HEK293 (cell line): ENCODE measurements around the gene FBXO10.
"Not testable (repeated sequence)": the region's sequence is repeated elsewhere in the genome, so short reads cannot be mapped to it uniquely, and the experiment has no call there.

Source experiments
- CTCF ChIA-PET: fragments of 350-600 bp; formaldehyde crosslinking; extraction: SDS; loops from one replicate; lab custom pipeline; 2021; ENCODE audit warnings: antibody characterized with exemption; lab: Yijun Ruan, JAX
- POLR2A ChIA-PET: fragments of 300-600 bp; formaldehyde crosslinking; extraction: SDS; loops from one replicate; lab custom pipeline; 2020; ENCODE audit warnings: antibody characterized with exemption, inconsistent platforms; lab: Yijun Ruan, JAX
- H3K27ac ChIP-seq: fragments of 200-500 bp; sonication (Bioruptor generic); 2 replicates; pipeline ENCODE4 v1.5.1; 2014; ENCODE audit warnings: low read depth, low read length, control low read depth, inconsistent platforms; ENCODE audit errors: extremely low read depth
- H3K36me3 ChIP-seq, 2 experiments: fragments of 200-500 bp in 1 of 2; sonication (Bioruptor generic) in 1 of 2; 1 replicate in 1 of 2; 2 replicates in 1 of 2; pipeline ENCODE4 v1.5.1; 2014 to 2017; ENCODE audit warnings: inconsistent platforms in 2 of 2, low read length in 2 of 2; ENCODE audit not compliant: control insufficient read depth in 2 of 2, insufficient read depth in 1 of 2
- H3K4me1 ChIP-seq: fragments of 200-500 bp; sonication (Bioruptor generic); 2 replicates; pipeline ENCODE4 v1.5.1; 2014; ENCODE audit warnings: mild to moderate bottlenecking, low read length, inconsistent platforms; ENCODE audit not compliant: control insufficient read depth, insufficient read depth
- H3K4me3 ChIP-seq: 2 replicates; pipeline ENCODE4 v1.5.1; 2011; ENCODE audit warnings: low read depth, mild to moderate bottlenecking, control low read depth, low read length, moderate library complexity
- H3K9me3 ChIP-seq: fragments of 200-500 bp; sonication (Bioruptor generic); 2 replicates; pipeline ENCODE4 v1.5.1; 2014; ENCODE audit warnings: low read depth, low read length, inconsistent platforms; ENCODE audit not compliant: control insufficient read depth, insufficient read depth
- REST ChIP-seq: fragments of 450-650 bp; formaldehyde crosslinking; IDR thresholded peaks from 2 replicates; pipeline ENCODE4 v1.5.1; 2016; ENCODE audit warnings: missing biosample characterization, missing genetic modification characterization
- ZBTB11 ChIP-seq: fragments of 450-650 bp; formaldehyde crosslinking; conservative IDR thresholded peaks from 2 replicates; pipeline ENCODE4 v1.5.1; 2016; ENCODE audit warnings: low read depth, missing biosample characterization, missing genetic modification characterization
- ZBTB21 ChIP-seq: fragments of 450-650 bp; formaldehyde crosslinking; IDR thresholded peaks from 2 replicates; pipeline ENCODE4 v1.5.1; 2017; ENCODE audit warnings: missing biosample characterization, missing genetic modification characterization
- ZBTB8A ChIP-seq: fragments of 450-650 bp; formaldehyde crosslinking; IDR thresholded peaks from 2 replicates; pipeline ENCODE4 v1.5.1; 2016; ENCODE audit warnings: missing biosample characterization, missing genetic modification characterization
- ZFP37 ChIP-seq: fragments of 450-650 bp; formaldehyde crosslinking; IDR thresholded peaks from 2 replicates; pipeline ENCODE4 v1.5.1; 2016; ENCODE audit warnings: missing biosample characterization, missing genetic modification characterization
- ZNF140 ChIP-seq: fragments of 450-650 bp; formaldehyde crosslinking; IDR thresholded peaks from 2 replicates; pipeline ENCODE4 v1.5.1; 2016; ENCODE audit warnings: missing biosample characterization, missing genetic modification characterization
- ZNF19 ChIP-seq: fragments of 450-650 bp; formaldehyde crosslinking; IDR thresholded peaks from 2 replicates; pipeline ENCODE4; 2016; ENCODE audit warnings: missing biosample characterization, missing genetic modification characterization, low read depth
- ZNF266 ChIP-seq: fragments of 450-650 bp; formaldehyde crosslinking; IDR thresholded peaks from 2 replicates; pipeline ENCODE4 v1.5.1; 2016; ENCODE audit warnings: missing biosample characterization, missing genetic modification characterization, low read depth
- ZNF394 ChIP-seq: fragments of 450-650 bp; formaldehyde crosslinking; IDR thresholded peaks from 2 replicates; pipeline ENCODE4 v1.5.1; 2016; ENCODE audit warnings: missing biosample characterization, missing genetic modification characterization, mild to moderate bottlenecking, moderate library complexity, borderline replicate concordance
- ZNF426 ChIP-seq: fragments of 450-650 bp; formaldehyde crosslinking; IDR thresholded peaks from 2 replicates; pipeline ENCODE4 v1.5.1; 2017; ENCODE audit warnings: missing biosample characterization, missing genetic modification characterization, mild to moderate bottlenecking, inconsistent platforms, moderate library complexity
- ZNF433 ChIP-seq: fragments of 450-650 bp; formaldehyde crosslinking; IDR thresholded peaks from 2 replicates; pipeline ENCODE4 v1.5.1; 2016; ENCODE audit warnings: missing biosample characterization, missing genetic modification characterization, low read depth
- ZNF510 ChIP-seq: fragments of 450-650 bp; formaldehyde crosslinking; IDR thresholded peaks from 2 replicates; pipeline ENCODE4 v1.5.1; 2018; ENCODE audit warnings: mild to moderate bottlenecking, missing genetic modification characterization, missing biosample characterization; ENCODE audit not compliant: insufficient replicate concordance
- ZNF518A ChIP-seq: fragments of 450-650 bp; formaldehyde crosslinking; conservative IDR thresholded peaks from 2 replicates; pipeline ENCODE4 v1.5.1; 2016; ENCODE audit warnings: low read depth, missing biosample characterization, missing genetic modification characterization
- ZNF529 ChIP-seq: fragments of 450-650 bp; formaldehyde crosslinking; IDR thresholded peaks from 2 replicates; pipeline ENCODE4 v1.5.1; 2017; ENCODE audit warnings: missing genetic modification characterization, missing biosample characterization; ENCODE audit not compliant: insufficient replicate concordance
- ZNF555 ChIP-seq: fragments of 450-650 bp; formaldehyde crosslinking; conservative IDR thresholded peaks from 2 replicates; pipeline ENCODE4 v1.5.1; 2017; ENCODE audit warnings: missing biosample characterization, mild to moderate bottlenecking, missing genetic modification characterization, inconsistent platforms
- ZNF558 ChIP-seq: fragments of 450-650 bp; formaldehyde crosslinking; IDR thresholded peaks from 2 replicates; pipeline ENCODE4 v1.5.1; 2016; ENCODE audit warnings: missing biosample characterization, missing genetic modification characterization
- ZNF560 ChIP-seq: fragments of 450-650 bp; formaldehyde crosslinking; IDR thresholded peaks from 2 replicates; pipeline ENCODE4 v1.5.1; 2017; ENCODE audit warnings: missing biosample characterization, missing genetic modification characterization, borderline replicate concordance
- ZNF580 ChIP-seq: fragments of 450-650 bp; formaldehyde crosslinking; IDR thresholded peaks from 2 replicates; pipeline ENCODE4 v1.5.1; 2016; ENCODE audit warnings: missing biosample characterization, missing genetic modification characterization
- ZNF623 ChIP-seq: fragments of 450-650 bp; formaldehyde crosslinking; IDR thresholded peaks from 2 replicates; pipeline ENCODE4 v1.5.1; 2016; ENCODE audit warnings: missing biosample characterization, missing genetic modification characterization
- ZNF629 ChIP-seq: fragments of 450-650 bp; formaldehyde crosslinking; IDR thresholded peaks from 2 replicates; pipeline ENCODE4 v1.5.1; 2017; ENCODE audit warnings: missing biosample characterization, missing genetic modification characterization
- ZNF639 ChIP-seq: fragments of 450-650 bp; formaldehyde crosslinking; IDR thresholded peaks from 2 replicates; pipeline ENCODE4 v1.5.1; 2016; ENCODE audit warnings: missing biosample characterization, missing genetic modification characterization
- ZNF654 ChIP-seq: fragments of 450-650 bp; formaldehyde crosslinking; IDR thresholded peaks from 2 replicates; pipeline ENCODE4 v1.5.1; 2016; ENCODE audit warnings: low read depth, missing biosample characterization, missing genetic modification characterization
- ZNF664 ChIP-seq: fragments of 450-650 bp; formaldehyde crosslinking; IDR thresholded peaks from 2 replicates; pipeline ENCODE4 v1.5.1; 2016; ENCODE audit warnings: missing biosample characterization, missing genetic modification characterization

Gene FBXO10

GRCh38 chr9:37602061-37602460, 25.9 kb upstream of the FBXO10 start:
- CTCF ChIA-PET = interaction anchor here (1.3 kb wide), 1 partner anchor 8 kb away, joined by 3 read pairs; no protein-coding TSS in a partner anchor

More at GRCh38 chr9:37602061-37602460, 25.9 kb upstream of the FBXO10 start:
- H3K36me3 ChIP-seq, H3K27ac ChIP-seq, H3K9me3 ChIP-seq, H3K4me3 ChIP-seq, H3K4me1 ChIP-seq: not testable (repeated sequence)
- TF ChIP-seq ZNF664 = peak; percentile 73
- TF ChIP-seq ZNF266 (tag by site-specific recombination) = peak; percentile 65; the same call in 1 of the 2 replicates
- peak; percentile 96 for TF ChIP-seq ZNF394 (tag by site-specific recombination)
- TF ChIP-seq ZNF426 = peak; percentile 87
- TF ChIP-seq ZNF623 = peak; percentile 74
- peak; percentile 62 for TF ChIP-seq REST
- TF ChIP-seq ZNF639 = 0 out of 2 replicates have a peak, but pooled peaks have one; percentile 23
- TF ChIP-seq ZBTB21 (tag by site-specific recombination) = 0 out of 2 replicates have a peak, but pooled peaks have one; percentile 30
- peak; percentile 28; the same call in 1 of the 2 replicates for TF ChIP-seq ZNF19 (tag by site-specific recombination)
- TF ChIP-seq ZNF510 (tag by site-specific recombination) = peak; percentile 58
- TF ChIP-seq ZNF529 (tag by site-specific recombination) = peak; percentile 48
- TF ChIP-seq ZNF580 (tag by site-specific recombination) = 0 out of 2 replicates have a peak, but pooled peaks have one; percentile 25
- peak; percentile 82 for TF ChIP-seq ZNF555 (tag by site-specific recombination)
- peak; percentile 77 for TF ChIP-seq ZBTB8A (tag by site-specific recombination)
- TF ChIP-seq ZNF518A (tag by site-specific recombination) = peak; percentile 91
- peak; percentile 43; the same call in 1 of the 2 replicates for TF ChIP-seq ZNF629 (tag by site-specific recombination)
- TF ChIP-seq ZNF654 (tag by site-specific recombination) = peak; percentile 44
- TF ChIP-seq ZFP37 (tag by site-specific recombination) = 0 out of 2 replicates have a peak, but pooled peaks have one; percentile 43
- peak; percentile 90; the same call in 1 of the 2 replicates for TF ChIP-seq ZNF433 (tag by site-specific recombination)
- TF ChIP-seq ZNF558 = peak; percentile 66; the same call in 1 of the 2 replicates
- peak; percentile 80 for TF ChIP-seq ZNF140 (tag by site-specific recombination)
- TF ChIP-seq ZBTB11 (tag by site-specific recombination) = peak; percentile 77
- TF ChIP-seq ZNF560 (tag by site-specific recombination) = peak; percentile 70; the same call in 1 of the 2 replicates
- POLR2A ChIA-PET = interaction anchor here (1.7 kb wide), 1 partner anchor 10 kb away, joined by 5 read pairs; the partner anchor contains the start of gene TOMM5
